ENCODE measurements around the gene IKZF1.

DNA sequence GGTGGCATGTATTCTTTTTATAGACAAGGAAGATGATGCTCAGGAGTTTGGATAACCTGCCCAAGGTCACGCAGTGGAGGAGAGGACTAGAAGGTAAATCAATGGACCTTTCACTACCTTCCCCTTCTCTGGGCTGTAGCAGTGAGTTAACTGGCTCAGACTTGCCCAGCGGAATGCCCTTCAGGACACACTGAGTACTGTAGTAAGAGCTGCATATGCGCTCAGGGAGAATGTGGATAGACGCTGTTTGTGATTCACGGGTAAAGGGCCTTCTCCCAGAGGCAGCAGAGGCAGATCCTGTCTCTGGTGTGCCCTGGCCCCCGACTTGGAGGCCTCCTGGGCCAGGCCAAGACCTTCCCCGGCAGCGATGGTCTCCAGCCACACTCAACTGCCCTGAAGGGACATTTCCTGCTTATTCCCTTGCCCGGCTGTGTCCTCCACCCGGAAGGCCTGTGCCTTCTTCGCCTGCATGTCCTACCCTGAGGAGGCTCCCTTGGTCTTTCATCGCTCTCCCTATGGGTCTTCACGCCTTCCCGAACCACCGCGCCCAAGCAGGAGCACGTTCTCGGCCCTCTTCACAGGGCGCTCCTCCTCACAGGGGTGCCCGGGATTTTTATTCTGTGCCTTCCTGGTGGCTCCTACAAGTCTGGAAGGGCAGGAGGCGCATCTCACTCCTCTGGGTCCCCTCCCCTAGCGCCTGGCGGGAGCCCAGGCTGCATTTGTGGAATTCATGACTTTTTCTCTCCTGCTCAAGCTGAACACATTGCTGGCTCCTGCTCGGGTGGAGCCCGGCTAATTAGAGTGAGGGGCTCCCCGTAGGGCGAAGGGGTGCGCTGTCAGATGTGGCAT lies 1.8 kb upstream of the IKZF1 start:
- TF ChIP-seq, protein P1, sequence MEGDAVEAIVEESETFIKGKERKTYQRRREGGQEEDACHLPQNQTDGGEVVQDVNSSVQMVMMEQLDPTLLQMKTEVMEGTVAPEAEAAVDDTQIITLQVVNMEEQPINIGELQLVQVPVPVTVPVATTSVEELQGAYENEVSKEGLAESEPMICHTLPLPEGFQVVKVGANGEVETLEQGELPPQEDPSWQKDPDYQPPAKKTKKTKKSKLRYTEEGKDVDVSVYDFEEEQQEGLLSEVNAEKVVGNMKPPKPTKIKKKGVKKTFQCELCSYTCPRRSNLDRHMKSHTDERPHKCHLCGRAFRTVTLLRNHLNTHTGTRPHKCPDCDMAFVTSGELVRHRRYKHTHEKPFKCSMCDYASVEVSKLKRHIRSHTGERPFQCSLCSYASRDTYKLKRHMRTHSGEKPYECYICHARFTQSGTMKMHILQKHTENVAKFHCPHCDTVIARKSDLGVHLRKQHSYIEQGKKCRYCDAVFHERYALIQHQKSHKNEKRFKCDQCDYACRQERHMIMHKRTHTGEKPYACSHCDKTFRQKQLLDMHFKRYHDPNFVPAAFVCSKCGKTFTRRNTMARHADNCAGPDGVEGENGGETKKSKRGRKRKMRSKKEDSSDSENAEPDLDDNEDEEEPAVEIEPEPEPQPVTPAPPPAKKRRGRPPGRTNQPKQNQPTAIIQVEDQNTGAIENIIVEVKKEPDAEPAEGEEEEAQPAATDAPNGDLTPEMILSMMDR (IDR thresholded peaks at IDR 0.05): no peak
- TF ChIP-seq POLR2A (IDR thresholded peaks at IDR 0.05): no peak
